HG02642 (cell line): Measurements from ENCODE around the gene SLC37A1.

Experiments used
- ATAC-seq: cut with Tn5 transposase; IDR thresholded peaks from one replicate; pipeline ENCODE4 v1.9.1; 2021; ENCODE audit warnings: mild to moderate bottlenecking; ENCODE audit not compliant: unreplicated experiment, poor library complexity

The SLC37A1 gene

GRCh38 chr21:42569732-42570301 lies 56.2 kb downstream of the SLC37A1 start:
- ATAC-seq: no peak

GRCh38 chr21:42570362-42570761 lies 56.7 kb downstream of the SLC37A1 start:
- no peak for ATAC-seq

GRCh38 chr21:42570841-42571387 lies 57.3 kb downstream of the SLC37A1 start:
- ATAC-seq: no peak

GRCh38 chr21:42571391-42572150 lies 57.9 kb downstream of the SLC37A1 start:
- no peak for ATAC-seq

GRCh38 chr21:42572906-42573495 lies 59.3 kb downstream of the SLC37A1 start:
- no peak for ATAC-seq

- ATAC-seq: no peak
Measured at GRCh38 chr21:42574234-42575027, 60.8 kb downstream of the SLC37A1 start.

- no peak for ATAC-seq
Measured at GRCh38 chr21:42575111-42575510, 61.5 kb downstream of the SLC37A1 start.

GRCh38 chr21:42576639-42577038 lies 63.0 kb downstream of the SLC37A1 start:
- no peak for ATAC-seq

GRCh38 chr21:42578034-42578433 lies 64.4 kb downstream of the SLC37A1 start:
- ATAC-seq: no peak

GRCh38 chr21:42578761-42579415 lies 65.2 kb downstream of the SLC37A1 start:
- ATAC-seq: no peak

GRCh38 chr21:42579456-42580075 lies 65.9 kb downstream of the SLC37A1 start:
- ATAC-seq: no peak

GRCh38 chr21:42580076-42580792 lies 66.6 kb downstream of the SLC37A1 start:
- ATAC-seq: no peak

- ATAC-seq: no peak
Measured at GRCh38 chr21:42580793-42581321, 67.2 kb downstream of the SLC37A1 start.

- no peak for ATAC-seq
Measured at GRCh38 chr21:42581336-42581992, 67.8 kb downstream of the SLC37A1 start.

GRCh38 chr21:42581993-42582786 lies 68.5 kb downstream of the SLC37A1 start:
- ATAC-seq: no peak

- no peak for ATAC-seq
Measured at GRCh38 chr21:42582787-42583476, 69.3 kb downstream of the SLC37A1 start.
